ENCODE data around the gene STK38.

GRCh38 chr6:36590237-36590636 is 43.0 kb upstream of the STK38 start:
- no peak for TF ChIP-seq POLR2A (IDR thresholded peaks at IDR 0.05)
- no peak for TF ChIP-seq POLR2AphosphoS5 (IDR thresholded peaks at IDR 0.05)
- TF ChIP-seq CTCF (IDR thresholded peaks at IDR 0.05), result no peak
